K562 (cell line): ENCODE results near the gene ZNF563. TPM values are rescaled to one million over a fixed set of nuclear protein-coding genes. Genes with fewer than 3 reads are reported as not detected.
"Not testable (repeated sequence)": the region's sequence is repeated elsewhere in the genome, so short reads cannot be mapped to it uniquely, and the experiment has no call there.

Experiments
- ATAC-seq: fragments of 200-7000 bp; cut with Tn5 transposase; 3 replicates; pipeline ENCODE4 v1.9.1; 2020; ENCODE audit warnings: moderate library complexity
- BruUV-seq: library from RNA; stranded (reverse); fragments of 400-500 nt; replicated peaks from 2 replicates; lab custom pipeline; 2021; lab: Mats Ljungman, UMichigan
- CTCF ChIA-PET: fragments of 300-600 bp; formaldehyde crosslinking; extraction: SDS; loops from one replicate; lab custom pipeline; 2021; ENCODE audit warnings: low intra/inter-chr PET ratio; lab: Yijun Ruan, JAX
- POLR2A ChIA-PET: fragments of 300-600, 350-650 bp; sonication (Branson Sonifier 250); formaldehyde crosslinking; extraction: SDS; loops from one replicate; lab custom pipeline; 2021; ENCODE audit warnings: antibody characterized with exemption, inconsistent platforms; lab: Yijun Ruan, JAX
- DNase-seq, 4 experiments: peaks; one replicate each; pipeline versions ENCODE4 v3.0.0 to v3.0.0-alpha.2; 2011 to 2018; ENCODE audit warnings: low spot score in 3 of 4, mixed read lengths in 3 of 4; ENCODE audit errors: extremely low read depth in 1 of 4
- FAIRE-seq: peaks from 2 replicates; lab custom pipeline; 2011; peaks lifted over from hg19 to GRCh38; lab: Jason Lieb, UNC
- H2AFZ ChIP-seq: 2 replicates; pipeline ENCODE4 v1.6.0; 2011; ENCODE audit warnings: low read depth, low read length, control low read depth, inconsistent platforms
- H3K27ac ChIP-seq: fragments of 200-600 bp; 3 replicates; pipeline ENCODE4 v1.8.0; 2011; ENCODE audit warnings: low read depth, mild to moderate bottlenecking, control low read depth, inconsistent platforms, low read length, moderate library complexity, mixed read lengths; ENCODE audit errors: extremely low read depth
- H3K27me3 ChIP-seq, 2 experiments: fragments of 300-600 bp in 1 of 2; 2 replicates in 1 of 2; 3 replicates in 1 of 2; pipeline versions ENCODE4 v1.6.0 to v1.8.0; 2011; ENCODE audit warnings: inconsistent platforms in 2 of 2, low read length in 2 of 2, mild to moderate bottlenecking in 1 of 2, mixed read lengths in 1 of 2, moderate library complexity in 1 of 2; ENCODE audit not compliant: control insufficient read depth in 2 of 2, insufficient read depth in 2 of 2
- H3K36me3 ChIP-seq: fragments of 300-600 bp; 3 replicates; pipeline ENCODE4 v1.8.0; 2011; ENCODE audit warnings: mild to moderate bottlenecking, low read length, inconsistent platforms; ENCODE audit not compliant: control insufficient read depth, insufficient read depth
- H3K4me1 ChIP-seq, 2 experiments: fragments of 200-600 bp in 1 of 2; replicated peaks in 1 of 2; 2 replicates in 1 of 2; 3 replicates in 1 of 2; pipeline versions ENCODE4 v1.5.1 to v1.8.0; 2011; ENCODE audit warnings: inconsistent platforms in 2 of 2, low read length in 2 of 2, mild to moderate bottlenecking in 1 of 2, mixed read lengths in 1 of 2, moderate library complexity in 1 of 2; ENCODE audit not compliant: control insufficient read depth in 2 of 2, insufficient read depth in 2 of 2
- H3K4me2 ChIP-seq: 2 replicates; pipeline ENCODE4 v1.6.1; 2011; ENCODE audit warnings: low read length, control low read depth, inconsistent platforms, mixed read lengths; ENCODE audit not compliant: insufficient read depth
- H3K4me3 ChIP-seq: fragments of 200-600 bp; sonication (generic), shearing (Covaris generic); 2 replicates; pipeline ENCODE4 v1.5.1; 2016; ENCODE audit warnings: control low read depth, inconsistent platforms
- H3K79me2 ChIP-seq: fragments of 200-600 bp; 3 replicates; pipeline ENCODE4 v1.8.0; 2011; ENCODE audit warnings: low read length, inconsistent platforms; ENCODE audit not compliant: control insufficient read depth, insufficient read depth
- H3K9ac ChIP-seq, 2 experiments: 2 replicates each; pipeline versions ENCODE4 v1.6.0 to v1.6.1; 2011; ENCODE audit warnings: low read depth in 2 of 2, low read length in 2 of 2, control low read depth in 1 of 2, inconsistent platforms in 1 of 2, mild to moderate bottlenecking in 1 of 2, mixed read lengths in 1 of 2; ENCODE audit not compliant: insufficient read depth in 1 of 2
- H3K9me1 ChIP-seq: one replicate; pipeline ENCODE4 v1.6.0; 2011; ENCODE audit warnings: inconsistent platforms, mild to moderate bottlenecking, low read length, moderate library complexity; ENCODE audit not compliant: control insufficient read depth, insufficient read depth
- H3K9me3 ChIP-seq: replicated peaks from 2 replicates; pipeline ENCODE4 v1.5.1; 2011; ENCODE audit warnings: low read depth, low read length, inconsistent platforms; ENCODE audit not compliant: control insufficient read depth, insufficient read depth
- H4K20me1 ChIP-seq: replicated peaks from 2 replicates; pipeline ENCODE4 v1.6.1; 2011; ENCODE audit warnings: low read length, inconsistent platforms, mixed read lengths; ENCODE audit not compliant: control insufficient read depth, insufficient read depth
- NR0B1 ChIP-seq: fragments of 450-650 bp; IDR thresholded peaks from one replicate; pipeline ENCODE4 v1.6.1; 2018; ENCODE audit warnings: mild to moderate bottlenecking, moderate library complexity; ENCODE audit not compliant: partially characterized antibody
- POLR2G ChIP-seq: fragments of 200-400 bp; formaldehyde crosslinking; IDR thresholded peaks from 2 replicates; pipeline ENCODE4 v1.6.1; 2017; ENCODE audit warnings: low read depth, mild to moderate bottlenecking, antibody characterized with exemption, low read length, moderate library complexity
- XRCC4 ChIP-seq: IDR thresholded peaks from one replicate; pipeline ENCODE4 v1.6.1; 2011; ENCODE audit not compliant: insufficient read depth, insufficient read length; ENCODE audit errors: extremely low read depth
- WGBS: fragments of 100-300 bp; shearing (Covaris generic); methylation state at CpG from one replicate; pipeline ENCODE4 v1.1.6; 2016; ENCODE audit warnings: low coverage, mixed read lengths; ENCODE audit not compliant: insufficient coverage; ENCODE audit errors: missing lambda C conversion rate; 5-methylcytosine and 5-hydroxymethylcytosine counted together
- in situ Hi-C: fragments of 300-500 bp; cut with MboI; formaldehyde crosslinking; loops from 4 replicates; pipeline ENCODE4 v1.15.0; 2018; ENCODE audit warnings: inconsistent platforms, mixed read lengths
- intact Hi-C: fragments of 100-400 bp; cut with micrococcal nuclease; formaldehyde crosslinking; loops from 2 replicates; pipeline ENCODE4 v1.14.2; 2022
- polyA plus RNA-seq, 8 experiments: library from polyadenylated mRNA; depleted of rRNA in 4 of 8; stranded (reverse) in 5 of 8; unstranded in 3 of 8; fragments of >200 nt; fragmentation: Nextera tagmentation in 2 of 8; fragmentation: Illumina TruSeq in 1 of 8; extraction: Ambion mirVana in 2 of 8; extraction: Trizol in 1 of 8; gene quantifications; 2 replicates each; pipeline versions ENCODE4 v1.2.1 to v1.2.3, GENCODE V29; 2011 to 2014; ENCODE audit warnings: inconsistent platforms in 1 of 8, missing spikeins in 1 of 8
- total RNA-seq, 7 experiments: library from RNA; depleted of rRNA in 6 of 7; stranded (reverse); fragments of >200 nt in 6 of 7; fragmentation: Illumina TruSeq in 2 of 7; extraction: Trizol in 2 of 7; gene quantifications; 2 replicates each; pipeline versions ENCODE4 v1.2.1 to v1.2.3, GENCODE V29; 2011 to 2021; ENCODE audit warnings: low replicate concordance in 1 of 7

The ZNF563 gene
- total and polyA plus RNA-seq, 9 of the 15 experiments (the other 6 are each of a cell fraction or from before 2014, with no cell fraction given), result 0.37 to 2.9 (median 0.74) TPM

GRCh38 chr19:12364391-12365235 is 31.2 kb upstream of the ZNF563 start (continued):
- no peak for TF ChIP-seq NR0B1
- TF ChIP-seq XRCC4, result no peak

GRCh38 chr19:12362236-12362635 is 28.8 kb upstream of the ZNF563 start:
- H2AFZ ChIP-seq, ATAC-seq, in situ Hi-C loops, H3K9ac ChIP-seq, H3K9me3 ChIP-seq, intact Hi-C loops, CTCF ChIA-PET, H3K27me3 ChIP-seq, H3K4me2 ChIP-seq, H3K4me3 ChIP-seq, FAIRE-seq, H4K20me1 ChIP-seq, H3K36me3 ChIP-seq, DNase-seq, H3K79me2 ChIP-seq, H3K9me1 ChIP-seq, BruUV-seq, H3K27ac ChIP-seq: not testable (repeated sequence)
- peaks cover 3 to 16% of the 10 kb centered on the region in 2 experiments; a peak in 4 of 5 replicates for H3K4me1 ChIP-seq
- peak; percentile 47; the same call in 1 of the 2 replicates for TF ChIP-seq POLR2G
- POLR2A ChIA-PET, result interaction anchor here (1.3 kb wide), 1 partner anchor 12 kb away, joined by 3 read pairs; no protein-coding TSS in a partner anchor
- 84% methylated on average over 5 of the region's 30 CpGs for WGBS
